Activated CD4-positive, alpha-beta T cell treated with anti-CD3 and anti-CD28 coated beads, Interleukin-10, Interleukin-2, amounts not matched to agents 100 ng/mL and 50 ng/mL, durations not matched to agents 16 hours and 8 hours (primary cell): ENCODE data around the gene AMPH.

ENCODE experiments used
- DNase-seq: peaks from one replicate; pipeline ENCODE4 v3.0.0-alpha.2; 2020

The AMPH gene

DNA sequence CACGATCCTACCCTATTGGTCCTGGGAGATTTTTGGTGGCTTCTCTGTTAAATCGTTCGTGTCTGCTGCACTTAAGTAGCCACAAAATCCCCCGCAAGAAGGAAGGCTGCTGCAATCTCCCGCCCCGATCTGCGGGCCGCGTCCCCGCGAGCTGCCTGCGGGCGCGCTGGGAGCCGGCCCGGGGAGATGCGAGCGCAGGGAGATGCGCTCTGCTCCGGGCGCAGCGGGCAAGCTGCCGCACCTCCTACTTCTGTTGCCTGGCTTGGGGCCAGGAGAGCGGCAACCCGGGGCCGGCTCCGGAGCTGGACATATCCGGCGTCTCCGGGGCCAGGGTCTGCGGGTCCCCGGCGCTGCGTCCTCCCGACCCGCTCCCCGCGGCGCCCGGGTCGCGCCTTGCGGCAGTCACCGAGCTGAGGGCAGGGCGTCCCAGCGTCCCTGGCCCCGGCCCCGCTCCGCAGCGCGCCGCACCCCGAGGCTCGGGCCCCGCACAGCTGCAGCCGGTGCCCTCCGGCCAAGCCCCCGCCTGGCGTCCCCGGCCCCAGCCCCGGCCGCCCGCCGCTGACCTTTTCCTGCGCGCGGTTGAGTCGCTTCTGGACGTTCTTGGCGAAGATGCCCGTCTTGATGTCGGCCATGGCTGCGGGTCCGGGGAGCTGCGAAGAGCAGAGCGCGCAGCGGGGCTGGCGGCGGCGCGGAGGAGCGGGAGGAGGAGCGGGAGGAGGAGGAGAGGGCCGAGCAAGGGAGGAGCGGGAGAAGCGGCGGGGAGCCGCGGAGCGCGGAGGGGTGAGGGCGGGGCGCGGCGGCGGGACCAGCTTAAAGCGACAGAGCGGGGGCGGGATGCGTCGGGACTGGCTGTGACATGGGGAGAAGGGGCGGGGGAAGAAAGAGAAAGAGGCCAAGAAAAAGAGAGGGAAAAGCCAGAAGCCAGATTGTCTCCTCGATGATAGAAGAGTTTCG, at the start of gene AMPH:
TSS of gene AMPH (minus strand) at position 654 of the 954 bp plus-strand sequence. CDS start at position 632, 22 bp downstream.
- DNase-seq, result peak; percentile 10

DNA sequence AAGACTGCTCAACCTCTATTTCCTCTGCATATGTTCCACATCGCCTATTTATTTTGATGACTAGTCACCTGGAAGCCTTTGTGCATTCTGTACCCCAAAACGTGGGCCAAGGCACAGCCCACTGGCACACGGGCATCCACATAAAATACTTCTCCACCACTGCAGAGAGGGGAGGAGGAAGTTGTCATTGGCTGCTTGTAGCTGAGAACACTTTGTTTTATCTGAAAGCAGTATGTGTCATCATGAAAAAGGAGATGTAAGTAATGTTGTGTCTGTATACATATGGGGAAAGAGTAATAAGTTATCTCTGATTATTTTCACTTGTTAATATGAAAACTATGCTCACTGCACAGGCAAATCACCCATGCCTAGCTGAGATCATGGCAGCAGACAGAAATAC, 48.2 kb upstream of the AMPH start:
- no peak for DNase-seq

DNA sequence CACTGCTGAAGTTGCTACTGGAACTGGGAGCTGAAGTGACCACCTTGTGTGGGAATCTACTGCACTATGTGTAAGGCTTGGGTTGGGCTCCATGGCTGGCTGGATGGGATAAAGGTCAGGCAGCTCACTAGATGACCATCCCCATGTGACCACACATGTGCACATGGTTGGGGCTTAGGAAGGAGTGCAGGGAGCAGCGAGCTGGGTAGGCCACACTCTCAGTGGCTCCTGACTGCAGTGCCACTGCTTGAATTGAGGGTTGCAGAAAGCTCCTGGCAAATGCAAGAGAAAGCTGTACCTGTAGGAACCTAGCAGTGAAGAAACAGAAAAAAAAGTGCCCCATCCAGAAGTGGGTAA, 47.5 kb upstream of the AMPH start:
- no peak for DNase-seq

DNA sequence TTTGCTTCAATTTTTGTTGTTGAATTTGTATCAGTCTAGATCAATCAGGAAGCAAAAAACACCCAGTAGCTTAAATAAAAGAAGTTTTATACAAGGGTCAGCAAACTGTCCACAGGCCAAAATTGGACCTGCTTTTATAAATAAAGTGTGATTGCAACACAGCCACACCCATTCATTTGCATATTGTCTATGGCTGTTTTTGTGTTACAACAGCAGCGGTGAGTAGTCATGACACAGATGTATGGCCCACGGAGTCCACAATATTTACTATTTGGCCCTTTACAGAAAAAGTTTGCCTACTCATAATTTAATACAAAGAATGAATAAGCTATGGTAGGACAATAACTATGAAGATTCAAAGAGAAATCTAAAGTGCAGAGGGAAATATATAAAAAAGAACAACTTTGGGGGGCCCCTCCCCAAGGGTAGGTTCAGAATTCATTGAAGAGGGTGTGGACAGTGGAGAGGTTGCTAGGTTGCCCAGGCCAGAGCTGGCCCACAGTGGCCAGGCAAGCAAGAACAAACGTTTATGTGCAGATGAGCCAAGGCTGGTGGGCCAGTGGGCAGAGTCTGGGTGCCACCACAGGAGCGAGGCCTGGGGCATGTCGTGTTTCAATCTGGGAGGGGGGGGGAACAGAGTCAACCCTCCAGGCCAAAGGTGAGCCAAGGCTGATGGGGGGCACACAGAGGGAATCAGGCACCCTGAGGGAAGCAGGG, 47.0 kb upstream of the AMPH start:
- no peak for DNase-seq

DNA sequence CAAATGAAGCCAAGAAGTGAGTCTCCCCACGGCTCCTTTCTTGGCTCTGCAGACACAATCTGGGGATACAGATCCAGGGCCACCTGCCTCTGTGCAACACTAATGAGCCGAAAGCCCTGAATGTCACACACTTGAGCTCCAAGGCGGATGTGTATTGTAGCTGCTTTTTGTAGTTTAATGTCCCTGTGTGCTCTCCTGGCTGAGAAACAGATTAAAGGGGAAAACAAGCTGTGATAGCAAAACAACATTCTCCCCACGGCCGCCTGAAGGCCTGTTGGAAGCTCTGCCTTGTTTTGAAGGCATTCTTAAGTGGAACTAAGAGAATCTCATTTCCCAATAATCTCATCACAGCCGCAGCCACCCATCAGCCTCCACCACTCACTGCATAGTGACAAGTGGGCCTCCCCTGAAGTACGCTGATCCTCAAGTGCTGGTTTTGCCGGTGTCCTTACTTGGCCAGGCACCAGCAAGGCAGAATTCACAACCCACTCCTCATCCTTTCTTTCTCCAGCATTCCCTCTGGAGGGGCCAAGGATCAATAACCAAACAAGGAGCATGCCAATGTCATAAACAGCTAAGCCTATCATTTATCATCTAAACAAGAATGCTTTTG, 44.4 kb upstream of the AMPH start:
- DNase-seq, result no peak

DNA sequence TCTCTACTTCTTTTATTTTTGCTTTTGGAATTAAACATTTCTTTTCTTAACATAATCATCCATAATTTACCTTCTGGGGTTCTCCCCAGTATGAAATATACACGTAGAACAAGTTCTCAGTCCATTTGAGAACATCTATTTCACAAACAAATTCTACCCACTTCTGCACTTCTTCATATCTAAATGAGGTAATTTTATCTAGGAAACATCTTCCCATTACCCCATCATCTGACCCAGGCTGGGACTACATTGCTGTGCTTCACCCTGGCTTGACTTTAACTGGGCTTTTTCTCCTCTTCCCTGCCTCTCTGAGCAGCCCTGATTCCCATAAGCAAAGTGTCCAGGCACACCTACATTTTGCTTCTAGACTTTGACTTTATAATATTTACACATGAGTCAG, 43.3 kb upstream of the AMPH start:
- DNase-seq, result no peak

DNA sequence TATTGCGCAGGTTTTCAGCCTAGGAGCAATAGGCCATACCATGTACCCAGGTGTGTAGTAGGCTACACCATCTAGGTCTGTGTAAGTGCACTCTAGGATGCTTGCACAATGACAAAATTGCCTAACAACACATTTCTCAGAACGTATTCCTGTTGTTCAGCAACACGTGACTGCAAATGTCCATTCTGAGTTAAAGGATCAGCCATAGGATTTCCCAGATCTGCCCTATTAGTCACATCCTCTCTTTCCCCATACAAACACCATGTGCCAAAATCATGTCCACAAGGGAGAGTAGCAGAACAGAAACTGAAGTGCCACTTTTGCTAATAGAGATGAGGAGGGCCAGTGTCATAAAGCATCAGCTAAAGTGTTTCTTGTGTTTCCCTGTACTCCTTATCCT, 42.6 kb upstream of the AMPH start:
- DNase-seq, result no peak

DNA sequence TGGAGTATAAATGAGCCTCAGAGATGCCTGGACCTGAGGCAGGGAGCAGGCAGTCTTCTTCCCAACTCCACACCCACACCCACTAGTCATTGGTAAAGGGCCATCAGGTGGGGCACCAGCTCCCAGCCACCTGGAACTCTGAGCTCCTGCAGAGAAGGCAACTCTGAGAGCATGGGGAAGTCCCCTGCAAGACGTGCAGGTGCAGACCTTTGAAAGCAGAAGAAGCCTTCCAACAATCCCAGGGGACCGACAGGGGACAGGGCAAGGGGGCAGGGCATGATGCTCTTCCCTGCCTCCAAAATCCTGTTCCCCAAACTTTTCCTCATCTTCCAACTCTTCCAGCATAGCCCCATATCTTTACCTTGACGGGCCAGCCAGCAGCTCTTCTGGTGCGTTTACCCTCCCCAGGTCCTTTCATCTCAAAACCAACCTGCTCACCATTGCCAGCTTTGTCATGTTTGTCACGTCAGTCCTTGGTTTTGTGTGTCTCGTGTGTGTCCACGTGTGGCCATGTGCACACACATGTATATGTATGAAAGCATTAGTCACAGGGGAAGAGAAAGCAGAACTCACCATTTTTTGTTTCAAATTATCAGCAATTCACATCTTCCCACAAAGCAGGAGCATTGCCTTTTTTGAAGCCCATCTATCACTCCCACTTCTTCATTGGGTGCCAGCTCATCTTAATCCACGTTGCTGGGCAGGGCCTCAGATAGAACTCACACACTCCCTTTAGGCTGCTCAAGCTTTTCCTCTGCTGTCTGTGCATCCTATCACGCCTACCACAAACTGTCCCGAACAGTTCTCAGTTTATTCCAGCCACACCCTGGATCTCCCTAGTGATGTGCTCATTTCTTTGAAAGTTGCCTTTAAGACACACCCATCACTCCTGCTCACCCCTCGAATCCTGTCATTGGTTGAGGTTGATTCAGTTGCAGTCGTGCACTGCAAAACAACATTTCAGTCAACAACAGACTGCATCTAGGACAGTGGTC, 41.0 kb upstream of the AMPH start:
- DNase-seq, result no peak

DNA sequence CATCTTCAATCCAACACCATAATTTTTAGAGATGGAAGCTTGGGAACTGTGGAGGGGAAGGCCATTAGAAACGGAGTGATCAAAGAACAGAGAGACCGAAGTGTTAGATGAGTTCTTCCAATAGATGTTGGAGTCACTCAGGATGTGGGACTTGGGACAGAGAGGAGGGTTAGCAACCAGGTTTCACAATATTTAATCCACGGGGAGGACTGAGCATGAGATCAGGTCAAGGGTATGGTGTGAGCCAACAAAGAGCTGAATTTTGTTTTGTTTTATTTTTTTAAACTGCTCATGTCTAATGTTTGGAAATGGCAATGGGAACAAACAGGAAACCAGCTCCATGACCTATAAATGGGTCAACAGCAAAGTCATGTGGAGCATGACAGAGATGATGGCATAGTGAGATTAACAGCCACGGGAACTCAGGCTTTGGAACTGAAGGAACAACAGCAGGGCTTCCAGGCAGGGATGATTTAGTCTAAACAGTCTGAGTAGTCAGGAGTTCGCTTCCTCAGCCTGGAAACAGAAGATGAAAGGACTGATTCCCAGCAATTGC, 38.9 kb upstream of the AMPH start:
- no peak for DNase-seq

DNA sequence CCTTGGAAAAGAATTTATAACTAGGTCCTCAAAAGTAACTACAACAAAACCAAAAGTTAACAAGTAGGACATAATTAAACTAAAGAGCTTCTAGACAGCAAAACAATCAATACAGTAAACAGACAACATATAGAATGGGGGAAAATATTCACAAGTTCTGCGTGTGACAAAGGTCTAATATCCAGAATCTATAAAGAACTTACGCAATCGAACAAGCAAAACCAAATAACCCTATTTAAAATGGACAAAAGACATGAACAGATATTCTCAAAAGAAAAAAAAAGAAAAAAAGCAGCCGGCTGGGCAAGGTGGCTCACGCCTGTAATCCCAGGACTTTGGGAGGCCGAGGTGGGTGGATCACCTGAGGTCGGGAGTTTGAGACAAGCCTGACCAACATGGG, 33.8 kb upstream of the AMPH start:
- DNase-seq, result no peak

DNA sequence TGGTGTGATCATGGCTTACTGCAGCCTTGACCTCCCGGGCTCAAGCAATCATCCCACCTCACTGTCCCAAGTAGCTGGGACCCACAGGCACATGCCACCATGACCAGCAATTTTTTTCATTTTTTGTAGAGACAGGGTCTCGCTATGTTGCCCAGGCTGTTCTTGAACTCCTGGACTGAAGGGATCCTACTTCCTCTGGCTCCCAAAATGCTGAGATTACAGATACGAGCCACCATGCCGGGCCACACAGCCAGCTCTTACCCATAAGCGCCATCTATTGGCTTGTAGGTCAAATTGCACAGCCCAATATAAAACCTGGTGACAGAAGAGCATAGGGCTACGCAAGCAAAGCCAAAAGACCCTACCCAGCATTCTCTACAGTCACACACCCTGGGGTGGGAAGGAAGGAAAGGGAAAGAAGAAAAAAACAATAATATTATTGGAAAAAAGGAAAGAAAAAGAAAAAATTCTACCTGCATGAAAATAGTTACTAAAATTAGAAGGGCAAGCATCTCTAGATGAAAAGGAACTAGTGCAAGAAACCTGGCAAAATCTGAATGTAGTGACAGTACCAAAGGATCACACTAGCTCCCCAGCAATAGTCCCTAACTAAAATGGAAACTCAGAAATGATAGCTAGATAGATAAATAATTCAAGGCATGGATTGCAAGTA, 29.4 kb upstream of the AMPH start:
- peak; percentile 60 for DNase-seq

DNA sequence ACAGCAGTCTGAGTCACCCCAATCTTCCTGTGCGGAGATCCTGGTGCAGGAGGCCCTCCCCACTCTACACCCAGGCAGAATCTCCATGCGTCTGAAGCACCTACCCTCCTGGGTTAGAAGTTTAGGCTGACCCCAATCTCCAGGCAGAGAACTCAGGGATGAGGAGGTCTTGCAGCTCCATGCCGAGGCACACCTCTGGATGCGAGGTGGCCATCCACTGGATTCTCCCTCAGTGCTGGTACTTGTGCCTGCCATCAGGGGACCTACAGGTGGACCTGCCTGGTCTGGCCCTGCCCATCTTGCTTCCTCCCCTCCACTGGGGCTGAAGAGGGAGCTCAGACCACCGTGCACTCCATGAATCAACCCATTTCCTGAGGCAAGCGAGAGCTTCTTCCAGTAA, 28.8 kb upstream of the AMPH start:
- DNase-seq, result no peak

DNA sequence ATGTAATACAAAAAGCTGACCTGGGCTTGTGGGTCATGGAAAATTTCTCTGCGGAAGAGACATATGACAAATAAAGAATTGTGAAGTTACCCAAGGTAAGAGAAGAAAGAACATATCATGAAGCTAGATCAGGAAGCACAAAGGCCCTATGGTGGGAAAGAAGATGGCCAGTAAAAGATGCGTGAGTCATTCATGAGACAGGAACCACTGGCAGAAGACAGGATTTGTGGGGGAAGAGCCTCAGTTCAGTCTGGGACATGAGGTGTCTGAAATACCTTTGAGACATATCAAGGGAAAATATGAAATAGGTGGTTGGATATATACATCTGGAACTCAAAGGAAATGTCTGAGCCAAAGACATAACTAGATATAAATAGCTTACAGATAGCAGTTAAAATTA, 27.7 kb upstream of the AMPH start:
- DNase-seq, result no peak

DNA sequence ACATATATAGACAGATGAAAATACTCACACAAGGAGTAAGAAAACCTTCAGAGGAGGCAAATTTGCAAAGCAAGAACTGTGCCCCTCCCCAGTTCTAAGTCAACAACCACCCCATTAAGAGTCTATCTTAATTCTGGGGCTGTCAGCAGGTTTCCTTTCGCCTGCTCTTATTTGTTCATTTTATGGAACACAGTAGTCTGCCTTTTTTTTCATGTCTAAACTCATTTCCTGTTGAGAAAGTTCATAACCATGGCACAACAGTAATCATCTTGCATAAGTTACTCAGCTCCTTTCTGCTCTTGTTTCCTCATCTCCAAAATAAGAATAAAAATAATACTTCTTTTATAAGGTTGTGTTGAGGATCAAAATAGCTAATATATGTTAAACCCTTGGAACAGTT, 25.8 kb upstream of the AMPH start:
- no peak for DNase-seq

DNA sequence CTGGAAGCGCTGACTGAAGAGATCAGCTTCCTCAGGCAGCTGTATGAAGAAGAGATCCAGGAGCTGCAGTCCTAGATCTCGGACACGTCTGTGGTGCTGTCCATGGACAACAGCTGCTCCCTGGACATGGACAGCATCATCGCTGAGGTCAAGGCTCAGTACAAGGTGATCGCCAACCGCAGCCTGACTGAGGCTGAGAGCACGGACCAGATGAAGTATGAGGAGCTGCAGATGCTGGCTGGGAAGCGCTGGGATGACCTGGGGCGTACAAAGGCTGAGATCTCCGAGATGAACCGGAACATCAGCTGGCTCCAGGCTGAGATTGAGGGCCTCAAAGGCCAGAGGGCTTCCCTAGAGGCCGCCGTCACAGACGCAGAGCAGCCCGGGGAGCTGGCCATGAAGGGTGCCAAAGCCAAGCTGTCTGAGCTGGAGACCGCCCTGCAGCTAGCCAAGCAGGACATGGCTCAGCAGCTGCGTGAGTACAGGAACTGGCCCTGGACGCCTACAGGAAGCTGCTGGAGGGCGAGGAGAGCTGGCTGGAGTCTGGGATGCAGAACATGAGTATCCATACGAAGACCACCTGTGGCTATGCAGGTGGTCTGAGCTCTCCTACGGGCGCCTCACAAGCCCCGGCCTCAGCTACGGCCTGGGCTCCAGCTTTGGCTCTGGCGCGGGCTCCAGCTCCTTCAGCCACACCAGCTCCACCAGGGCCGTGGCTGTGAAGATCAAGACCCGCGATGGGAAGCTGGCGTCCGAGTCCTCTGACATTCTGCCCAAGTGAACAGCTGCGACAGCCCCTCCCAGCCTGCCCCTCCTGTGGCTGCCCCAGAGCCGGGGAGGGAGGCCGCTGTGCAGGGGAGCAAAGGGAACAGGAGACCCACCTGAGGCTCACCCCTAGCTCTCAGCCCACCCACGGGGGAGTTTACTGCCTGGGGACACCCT, 24.9 kb upstream of the AMPH start:
- no peak for DNase-seq

DNA sequence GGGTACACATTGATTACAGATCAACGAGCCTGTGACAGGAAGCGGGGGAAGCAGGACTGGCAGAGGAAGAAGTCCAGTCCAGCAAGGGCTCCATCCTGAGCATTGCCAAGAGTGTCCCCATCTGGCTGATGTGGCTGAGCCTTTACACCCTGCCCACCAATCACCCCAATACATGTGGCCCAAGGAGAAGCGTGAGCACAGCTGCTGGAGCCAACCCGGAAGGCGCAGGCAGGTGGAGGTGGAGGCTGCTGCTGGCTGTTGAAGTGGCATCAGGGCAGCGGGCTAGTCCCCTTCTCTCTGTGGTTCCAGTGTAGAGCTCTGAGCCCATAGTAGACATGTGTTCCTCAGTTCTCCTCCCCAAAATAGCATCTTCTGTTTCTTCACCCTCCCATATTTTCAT, 6.8 kb upstream of the AMPH start:
- DNase-seq, result no peak

DNA sequence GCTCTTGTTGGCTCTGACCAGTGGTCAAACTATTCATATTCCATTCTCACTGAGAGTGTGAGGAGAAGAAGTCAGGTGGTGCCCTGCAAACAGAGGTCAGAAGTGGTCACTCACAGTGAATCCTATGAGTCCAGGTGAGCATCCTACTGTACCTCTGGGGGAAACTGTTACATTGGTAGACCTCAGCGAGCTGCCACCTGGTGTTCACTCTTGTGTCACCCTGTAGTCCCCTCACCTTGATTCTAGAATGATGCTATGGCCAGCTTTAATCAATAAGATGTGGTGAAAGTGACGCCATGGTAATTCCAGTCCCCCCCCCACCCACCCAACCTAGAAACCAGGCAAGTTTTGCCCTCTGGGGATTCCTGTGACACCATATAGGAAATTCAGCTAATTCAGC, 1.2 kb upstream of the AMPH start:
- no peak for DNase-seq

DNA sequence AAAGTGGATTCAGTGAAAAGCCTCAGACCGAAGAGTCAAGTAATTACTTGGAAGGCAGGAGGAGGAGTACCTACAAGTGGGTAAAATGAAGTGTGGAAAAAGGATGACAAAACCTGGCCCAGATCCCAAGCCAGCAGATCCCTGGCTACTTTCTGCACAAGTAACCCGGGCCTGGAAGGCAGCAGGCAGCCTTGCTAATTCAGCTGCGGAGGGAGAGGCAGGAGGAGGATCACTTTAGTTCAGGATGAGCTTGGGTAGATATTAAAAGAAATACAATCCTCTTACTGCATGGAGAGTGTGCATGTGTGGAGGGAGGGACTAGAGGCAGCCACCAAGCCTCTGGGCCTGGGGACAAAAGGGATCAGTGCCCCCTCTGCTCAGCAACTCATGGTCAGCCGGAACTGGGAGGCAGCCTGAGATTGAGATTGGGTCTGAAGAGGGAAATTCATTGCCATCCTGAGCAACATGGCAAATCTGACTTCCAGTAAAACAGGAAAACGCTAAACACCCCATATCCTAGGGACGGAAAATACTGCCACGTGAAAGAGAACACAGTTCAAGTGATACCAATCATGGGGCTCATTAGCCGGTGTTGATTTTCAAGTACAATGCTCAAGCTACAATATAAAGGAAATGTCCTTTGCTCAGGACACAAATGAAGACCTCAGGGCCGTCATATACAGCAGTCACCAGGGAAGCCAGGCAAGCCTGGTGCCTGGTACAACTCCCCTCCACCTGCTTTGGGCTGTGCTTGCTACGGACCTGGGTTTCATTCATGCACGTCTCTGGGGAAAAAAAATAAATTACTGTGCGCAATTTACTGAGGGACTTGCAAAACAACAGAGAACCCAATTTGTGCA, 1.3 kb downstream of the AMPH start:
- no peak for DNase-seq

DNA sequence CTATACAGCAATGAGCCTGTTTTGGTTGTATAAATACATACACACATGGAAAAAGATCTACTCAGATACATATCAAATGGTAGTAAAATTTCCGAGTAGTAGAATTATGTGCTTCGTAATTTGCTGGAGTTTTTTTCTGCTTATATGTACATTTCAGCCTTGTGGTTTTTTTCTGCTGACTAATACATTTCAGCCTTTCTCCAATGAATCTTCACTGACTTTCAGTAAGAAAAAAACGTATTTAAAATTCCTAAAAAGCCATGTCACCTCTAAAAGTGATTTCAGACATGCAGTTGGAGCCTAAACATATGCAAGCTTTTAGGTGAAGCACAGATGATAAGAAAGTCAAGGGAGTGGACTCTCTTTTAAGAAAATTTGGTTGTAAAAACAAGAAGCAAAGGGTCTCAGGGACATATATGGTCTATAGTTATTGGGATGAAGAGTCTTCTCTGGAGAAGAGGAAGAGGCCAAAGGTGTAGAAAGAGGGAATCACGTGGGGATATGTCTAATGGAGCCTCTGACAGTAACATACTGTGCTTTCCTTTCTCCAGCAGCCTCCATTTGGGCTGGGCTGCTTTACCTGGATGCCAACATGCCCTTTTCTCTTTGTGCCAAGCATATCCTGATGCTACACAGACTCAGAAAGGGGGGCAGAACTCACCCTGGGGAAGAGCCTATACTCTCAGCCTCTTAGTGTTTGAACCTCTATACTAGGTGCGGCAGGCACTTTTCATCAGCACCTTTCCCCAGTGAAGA, 2.4 kb downstream of the AMPH start:
- DNase-seq, result no peak
